ENCODE data around the gene ZFYVE21.

ZFYVE21 gene

DNA sequence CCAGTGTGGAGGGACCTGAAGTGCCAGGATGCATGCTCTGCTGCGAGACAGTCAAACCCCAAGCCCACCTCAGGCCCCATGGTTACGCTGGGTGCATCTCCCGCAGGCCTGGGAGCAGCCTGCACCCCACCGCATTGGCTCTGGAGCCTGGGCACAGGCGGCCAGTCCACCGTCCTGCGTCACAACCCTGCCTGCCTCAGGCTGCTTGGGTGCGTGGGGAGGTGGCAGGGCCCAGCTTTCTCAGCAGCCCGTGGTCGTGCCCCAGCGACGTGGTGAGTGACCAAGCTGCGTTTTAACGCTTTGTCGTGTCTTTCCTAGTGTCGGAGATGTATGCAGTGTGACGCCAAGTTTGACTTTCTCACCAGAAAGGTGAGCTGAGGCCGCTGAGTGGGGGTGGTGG, 10.9 kb downstream of the ZFYVE21 start:
- no peak for DNase-seq

DNA sequence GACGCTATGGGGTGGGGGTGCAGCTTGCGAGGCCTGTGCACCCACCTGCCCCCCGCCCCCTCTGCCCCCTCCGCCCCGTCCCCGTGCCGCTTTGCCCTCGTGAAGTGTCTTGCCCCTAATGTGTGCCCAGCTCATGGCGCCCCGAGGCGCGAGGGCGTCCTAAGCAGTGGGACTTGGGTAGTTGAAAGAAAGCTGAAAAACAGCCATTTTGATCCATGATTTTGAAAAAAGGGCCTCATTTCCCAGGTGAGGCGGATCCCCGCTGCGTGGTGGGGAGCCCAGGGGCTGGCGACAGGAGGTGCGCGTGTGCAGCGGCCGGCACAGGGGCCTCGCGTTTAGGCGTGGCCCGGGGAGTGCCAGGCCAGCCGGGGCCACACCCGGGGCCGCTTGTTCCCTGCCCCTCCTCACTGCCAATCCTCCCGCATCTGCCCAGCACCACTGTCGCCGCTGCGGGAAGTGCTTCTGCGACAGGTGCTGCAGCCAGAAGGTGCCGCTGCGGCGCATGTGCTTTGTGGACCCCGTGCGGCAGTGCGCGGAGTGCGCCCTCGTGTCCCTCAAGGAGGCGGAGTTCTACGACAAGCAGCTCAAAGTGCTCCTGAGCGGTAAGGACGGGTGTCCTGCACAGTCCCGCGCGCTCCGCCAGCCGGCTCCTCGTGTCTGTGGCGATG, 11.8 kb downstream of the ZFYVE21 start:
- DNase-seq: no peak

DNA sequence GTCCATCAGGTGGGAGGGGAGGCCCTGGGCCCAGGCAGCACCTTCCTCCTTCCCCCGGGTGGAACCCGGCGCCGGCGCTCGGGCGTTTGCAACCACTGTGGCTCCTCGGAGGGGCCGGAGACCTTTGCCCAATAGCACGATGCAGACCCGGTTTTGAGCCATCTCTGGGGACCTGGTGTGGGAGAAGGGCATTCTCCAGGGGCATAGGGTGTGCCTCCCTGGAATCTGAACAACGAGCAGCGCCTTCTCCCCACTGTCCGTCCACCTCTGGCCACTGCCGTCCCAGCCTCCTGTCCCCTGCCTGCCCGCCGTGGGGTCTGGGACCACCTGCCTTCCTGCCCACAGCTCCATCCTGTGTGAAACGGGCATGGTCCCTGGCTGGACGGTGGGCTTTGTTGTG, 12.5 kb downstream of the ZFYVE21 start:
- DNase-seq: no peak

DNA sequence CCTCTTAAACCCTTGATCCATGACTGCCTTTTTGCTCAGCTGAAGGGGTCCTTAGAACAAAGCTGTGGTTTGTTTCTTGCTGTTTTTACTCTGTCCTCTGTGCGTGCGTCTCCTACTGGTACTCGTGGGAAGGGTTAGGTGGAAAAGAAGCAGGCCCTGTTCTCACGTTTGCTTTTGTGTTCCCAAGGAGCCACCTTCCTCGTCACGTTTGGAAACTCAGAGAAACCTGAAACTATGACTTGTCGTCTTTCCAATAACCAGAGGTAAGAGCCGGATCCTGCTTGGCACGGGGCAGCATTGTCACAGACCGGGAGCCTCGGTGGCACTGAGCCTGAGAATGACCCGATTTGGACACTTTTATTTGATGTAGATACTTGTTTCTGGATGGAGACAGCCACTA, 13.1 kb downstream of the ZFYVE21 start:
- DNase-seq: no peak

DNA sequence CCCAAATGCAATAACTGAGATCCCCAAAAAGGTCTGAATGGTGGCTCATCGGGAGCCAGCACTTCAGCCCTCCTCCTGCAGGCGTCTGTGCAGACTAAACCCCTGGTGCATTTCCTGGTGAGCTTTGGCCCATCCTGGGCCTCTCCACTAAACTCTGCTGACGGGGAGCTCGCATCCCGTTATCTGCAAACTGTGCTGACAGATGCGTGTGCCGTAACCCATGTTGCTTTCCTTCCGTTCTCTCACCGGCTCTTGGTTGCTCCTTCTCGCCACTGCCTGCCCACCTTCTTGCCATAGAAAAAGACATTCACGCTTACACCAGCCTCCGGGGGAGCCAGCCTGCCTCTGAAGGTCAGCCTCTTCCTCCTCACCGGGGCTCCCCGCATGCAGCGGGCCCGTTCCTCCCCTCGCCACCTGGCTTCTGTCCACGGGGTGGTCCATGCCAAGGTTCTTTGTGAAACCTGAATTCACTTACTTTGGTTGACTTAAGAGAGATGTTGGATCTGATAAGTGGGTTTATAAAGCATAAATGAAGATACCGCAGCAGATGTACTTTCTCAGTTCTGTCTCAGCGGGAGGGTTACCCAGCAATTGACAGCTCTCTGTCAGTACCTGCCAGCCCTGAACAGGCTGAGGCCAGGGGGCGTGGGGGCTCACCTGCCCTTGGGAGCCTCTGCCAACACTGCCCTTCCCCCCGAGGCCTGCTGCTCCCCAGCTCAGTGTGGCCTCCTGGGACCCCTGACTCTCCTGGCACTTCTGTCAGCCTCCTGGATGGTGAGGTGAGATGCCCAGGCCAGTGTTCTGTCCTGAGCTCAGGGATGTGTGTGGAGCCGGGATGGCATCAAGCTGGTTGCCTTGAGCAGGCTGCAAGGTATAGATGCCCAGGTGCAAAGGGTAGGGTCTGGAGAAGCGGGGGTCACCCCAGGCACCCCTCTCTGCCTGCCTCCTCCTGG, 14.2 kb downstream of the ZFYVE21 start:
- DNase-seq: no peak

DNA sequence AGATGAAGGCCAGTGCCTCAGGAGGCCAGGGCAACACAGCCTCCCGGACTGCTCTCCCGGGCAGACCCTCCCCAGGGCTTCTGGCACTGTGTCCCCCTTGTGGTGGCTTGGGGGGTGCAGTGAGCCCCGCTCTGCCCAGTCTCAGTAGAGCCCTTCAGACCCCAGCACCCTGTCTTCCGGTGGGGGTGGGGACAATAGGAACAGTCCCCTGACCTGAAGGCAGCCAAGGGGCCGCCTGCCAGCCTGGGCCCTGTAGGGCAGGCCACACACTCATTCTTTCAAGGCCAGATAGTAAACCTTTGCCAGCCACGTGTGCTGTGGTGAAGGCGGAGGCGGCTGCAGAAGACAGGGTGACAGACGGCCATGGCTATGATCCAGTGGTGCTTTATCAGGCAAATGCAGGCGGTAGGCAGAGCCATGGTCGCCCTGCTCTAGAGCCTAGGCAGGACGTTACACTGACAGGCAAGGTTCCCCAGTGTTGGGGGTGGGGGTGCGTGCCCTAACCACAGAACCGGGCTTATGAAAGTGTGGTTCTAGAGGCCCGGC, 15.0 kb downstream of the ZFYVE21 start:
- DNase-seq: no peak

DNA sequence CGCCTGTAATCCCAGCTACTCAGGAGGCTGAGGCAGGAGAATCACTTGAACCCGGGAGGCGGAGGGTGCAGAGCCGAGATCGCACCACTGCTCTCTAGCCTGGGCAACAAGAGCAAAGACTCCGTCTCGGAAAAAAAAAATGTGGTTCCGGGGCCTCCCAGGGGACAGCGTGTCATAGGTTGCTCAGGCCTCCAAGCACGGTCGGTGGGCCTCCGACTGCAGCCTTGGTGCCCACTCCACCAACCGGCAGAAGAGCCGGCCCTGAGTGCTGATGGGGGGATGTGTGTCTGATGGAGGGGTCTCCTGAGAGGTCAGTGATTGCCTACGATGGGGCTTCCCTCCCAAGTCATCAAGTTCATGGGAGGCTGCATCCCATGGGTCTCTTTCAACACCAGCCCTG, 15.9 kb downstream of the ZFYVE21 start:
- no peak for DNase-seq

DNA sequence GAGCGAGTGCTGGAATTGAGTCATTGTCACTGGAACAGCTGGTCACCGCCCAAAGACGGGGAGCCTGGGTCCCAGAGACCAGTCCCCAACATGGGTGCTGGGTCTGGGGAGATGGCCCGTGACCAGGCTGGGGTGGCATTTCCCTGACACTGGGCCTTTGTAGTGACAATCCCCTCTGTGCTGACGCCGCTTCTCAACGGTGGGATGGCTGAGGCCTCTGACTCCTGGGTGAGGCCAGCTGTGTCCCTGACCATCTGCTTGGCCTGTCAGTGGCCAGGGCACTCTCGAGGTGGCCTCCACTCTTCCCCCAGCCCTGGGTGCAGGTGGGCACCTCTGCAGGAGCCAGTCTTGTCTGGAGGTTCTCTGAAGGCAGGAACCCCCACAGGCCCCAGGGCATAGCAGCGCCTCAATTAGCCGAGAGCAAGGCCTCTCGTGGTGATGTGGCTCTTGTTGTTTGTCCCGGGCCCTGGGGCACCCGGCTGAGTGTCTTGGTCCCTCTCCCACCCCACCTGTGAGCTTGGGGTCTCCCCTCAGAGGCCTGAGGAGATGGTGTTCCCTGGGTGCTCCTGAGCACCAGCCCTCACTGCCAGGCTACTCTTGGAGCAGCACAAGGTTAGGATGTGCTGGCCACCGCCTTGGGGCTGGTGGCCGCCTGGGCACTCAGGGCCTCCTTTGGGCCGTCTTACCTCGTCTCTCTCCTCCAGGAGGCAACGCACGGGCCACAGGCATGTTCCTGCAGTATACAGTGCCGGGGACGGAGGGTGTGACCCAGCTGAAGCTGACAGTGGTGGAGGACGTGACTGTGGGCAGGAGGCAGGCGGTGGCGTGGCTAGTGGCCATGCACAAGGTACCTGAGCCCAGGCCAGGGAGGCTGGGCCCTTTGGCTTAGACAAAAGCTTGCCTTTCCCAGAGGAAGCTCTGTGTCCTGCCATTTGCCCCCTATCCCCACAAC, 16.6 kb downstream of the ZFYVE21 start:
- no peak for DNase-seq

DNA sequence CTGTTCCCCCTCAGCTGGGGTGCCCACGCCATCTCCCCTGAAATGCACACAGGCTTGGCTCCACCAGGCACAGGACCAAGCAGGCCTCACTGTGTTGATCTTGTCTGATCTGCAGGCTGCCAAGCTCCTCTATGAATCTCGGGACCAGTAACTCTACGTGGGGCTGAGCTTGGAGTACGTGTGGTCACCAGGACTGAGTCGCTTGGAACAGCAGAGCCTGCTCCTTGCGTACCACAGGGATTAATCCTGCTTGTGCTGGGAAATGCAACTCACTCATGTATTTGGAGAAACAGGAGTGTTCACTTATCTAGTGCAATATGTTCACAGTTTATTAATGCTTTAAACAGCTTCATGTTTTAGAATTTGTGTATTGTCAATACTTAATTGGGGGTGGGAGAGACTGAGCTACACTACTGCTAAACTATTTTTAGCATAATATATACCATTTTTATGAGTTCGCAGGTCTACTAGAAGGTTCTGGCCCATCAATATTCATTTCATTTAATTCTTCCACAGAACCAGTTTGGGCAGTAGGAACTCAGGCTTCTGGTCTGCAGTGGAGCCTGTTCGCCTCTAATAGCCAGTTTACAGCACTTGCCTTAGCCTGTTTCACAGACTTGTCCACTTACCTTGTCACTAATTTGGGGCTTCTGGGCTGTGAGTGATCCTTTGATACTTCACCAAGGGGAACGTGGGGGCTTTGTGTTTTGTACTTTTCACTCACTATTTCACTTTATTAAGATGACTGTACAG, 17.4 kb downstream of the ZFYVE21 start:
- DNase-seq: no peak

DNA sequence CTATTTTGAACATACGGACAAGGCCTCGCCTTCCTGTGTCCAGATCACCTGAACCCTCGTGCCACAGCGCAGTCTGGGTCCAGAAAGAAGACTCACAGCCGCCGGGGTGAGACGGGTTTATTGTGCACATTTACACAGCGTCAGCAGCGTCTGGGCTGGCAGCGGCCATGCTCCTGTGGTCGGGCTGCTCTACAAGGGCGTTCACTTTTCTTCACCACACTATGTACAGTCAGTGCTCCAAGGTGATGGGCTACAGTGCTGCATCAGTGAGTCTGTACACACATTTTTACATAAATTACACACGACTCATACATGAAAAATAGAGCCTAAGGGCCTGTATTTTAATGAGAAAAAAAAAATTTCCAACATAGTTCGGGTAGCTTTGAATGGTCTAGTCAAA, 18.0 kb downstream of the ZFYVE21 start:
- no peak for DNase-seq

DNA sequence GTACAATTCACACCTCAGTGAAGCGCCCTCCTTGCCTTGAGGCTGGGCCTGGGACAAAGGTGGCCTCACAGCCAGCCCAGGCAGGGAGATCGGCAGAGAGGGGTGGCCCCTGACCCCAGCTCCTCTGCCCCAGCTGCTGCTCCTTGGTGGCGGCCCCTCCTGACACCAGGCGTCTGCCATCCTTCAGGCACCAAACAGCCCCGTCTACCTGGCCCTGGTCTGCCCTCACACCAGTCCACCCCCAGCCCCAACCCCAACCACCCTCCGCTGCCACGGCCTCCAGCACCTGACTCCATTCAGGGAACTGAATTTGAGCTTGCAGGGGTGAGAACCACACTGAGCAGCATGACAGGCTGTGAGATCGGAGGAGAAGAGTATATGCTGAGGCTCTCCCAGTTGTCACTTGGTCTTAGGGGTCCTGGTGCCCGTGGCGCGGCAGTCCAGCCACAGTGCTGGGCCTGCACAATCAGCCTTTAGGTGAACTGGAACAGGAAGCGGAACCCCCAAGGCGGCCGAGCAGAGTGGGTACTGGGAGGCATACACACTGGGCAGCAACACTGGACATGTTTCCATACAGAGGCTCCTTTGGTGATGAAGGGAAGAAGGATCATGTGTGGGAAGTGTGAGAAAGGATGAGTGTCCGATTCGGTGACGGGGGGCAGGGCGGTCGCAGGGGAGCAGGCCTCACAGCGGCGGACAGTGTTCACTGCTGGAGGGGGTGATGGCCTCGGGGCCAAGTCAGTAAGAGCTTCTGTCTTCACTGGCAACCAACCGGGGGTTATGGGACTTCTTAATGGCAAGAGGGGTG, 18.7 kb downstream of the ZFYVE21 start:
- DNase-seq: no peak

DNA sequence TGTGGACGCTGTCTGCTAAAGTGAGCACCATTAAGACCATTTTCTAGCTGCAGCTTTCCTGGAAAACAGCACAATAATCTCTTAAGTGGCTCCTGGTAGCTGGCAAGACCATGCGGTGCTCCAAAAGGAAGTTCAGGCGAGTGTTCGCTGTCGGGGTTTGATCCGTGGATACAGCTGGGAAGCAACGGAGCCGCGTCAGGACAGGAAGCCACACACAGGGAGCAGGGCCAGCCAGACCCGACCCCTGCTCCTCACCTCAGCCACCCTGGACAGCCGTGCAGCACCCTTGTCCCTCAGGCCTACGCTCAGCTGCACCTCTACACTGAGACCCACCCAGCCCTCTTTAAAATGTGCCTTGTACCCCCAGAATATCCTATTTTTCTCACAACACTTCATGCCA, 19.4 kb downstream of the ZFYVE21 start:
- DNase-seq: no peak

DNA sequence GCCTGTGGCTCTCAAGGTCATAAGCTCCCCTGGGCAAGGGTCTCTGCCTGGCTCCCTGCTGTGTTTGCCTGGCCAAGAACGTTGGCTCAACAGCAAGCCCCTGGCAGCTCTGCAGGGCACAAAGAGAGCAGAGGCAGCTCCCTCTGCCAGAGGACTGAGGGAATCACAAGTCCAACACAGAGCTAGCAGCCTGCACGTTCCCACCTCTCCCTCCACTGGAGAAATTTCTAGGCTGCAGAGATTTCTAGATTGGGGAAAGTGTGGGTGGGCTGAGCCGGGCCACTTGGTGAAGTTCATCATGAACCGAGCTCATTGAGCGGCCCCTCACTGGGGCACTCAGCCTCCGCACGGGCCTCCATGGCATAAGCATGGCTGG, 19.8 kb downstream of the ZFYVE21 start:
- no peak for DNase-seq

DNA sequence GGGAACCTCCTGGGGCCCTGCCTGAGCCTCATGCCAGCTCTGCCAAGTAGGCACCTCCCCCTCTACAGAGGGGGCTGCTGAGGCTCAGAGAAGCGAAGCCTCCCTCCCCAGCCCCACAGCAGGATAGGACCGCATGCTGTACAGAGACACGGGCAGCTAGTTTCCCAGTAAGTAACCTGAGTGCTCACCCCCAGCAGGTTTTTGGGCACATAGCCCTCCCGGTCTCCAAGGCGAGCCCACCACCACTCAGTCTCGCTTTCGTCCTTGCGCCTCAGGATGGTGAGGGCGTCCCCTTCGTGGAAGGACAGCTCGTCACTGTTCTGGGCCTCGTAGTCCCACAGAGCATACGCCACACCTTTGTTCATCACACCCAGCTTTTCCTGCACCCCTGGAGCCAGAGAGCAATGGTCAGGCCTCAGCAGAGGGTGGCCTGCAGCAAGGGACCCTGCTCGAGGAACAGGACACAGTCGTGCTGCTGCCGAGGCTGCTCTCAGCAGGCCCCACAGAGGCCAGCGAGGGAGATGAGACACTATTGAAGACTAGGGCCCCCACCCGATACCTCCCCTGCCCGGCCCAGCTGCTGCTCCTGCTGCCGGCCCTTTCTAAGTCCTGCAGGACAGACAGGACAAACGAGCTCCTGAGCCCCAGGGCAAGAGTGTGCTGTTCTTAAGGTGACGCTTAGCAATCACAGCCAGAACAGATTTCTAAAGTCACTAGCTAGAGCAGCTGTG, 20.4 kb downstream of the ZFYVE21 start:
- DNase-seq: no peak

DNA sequence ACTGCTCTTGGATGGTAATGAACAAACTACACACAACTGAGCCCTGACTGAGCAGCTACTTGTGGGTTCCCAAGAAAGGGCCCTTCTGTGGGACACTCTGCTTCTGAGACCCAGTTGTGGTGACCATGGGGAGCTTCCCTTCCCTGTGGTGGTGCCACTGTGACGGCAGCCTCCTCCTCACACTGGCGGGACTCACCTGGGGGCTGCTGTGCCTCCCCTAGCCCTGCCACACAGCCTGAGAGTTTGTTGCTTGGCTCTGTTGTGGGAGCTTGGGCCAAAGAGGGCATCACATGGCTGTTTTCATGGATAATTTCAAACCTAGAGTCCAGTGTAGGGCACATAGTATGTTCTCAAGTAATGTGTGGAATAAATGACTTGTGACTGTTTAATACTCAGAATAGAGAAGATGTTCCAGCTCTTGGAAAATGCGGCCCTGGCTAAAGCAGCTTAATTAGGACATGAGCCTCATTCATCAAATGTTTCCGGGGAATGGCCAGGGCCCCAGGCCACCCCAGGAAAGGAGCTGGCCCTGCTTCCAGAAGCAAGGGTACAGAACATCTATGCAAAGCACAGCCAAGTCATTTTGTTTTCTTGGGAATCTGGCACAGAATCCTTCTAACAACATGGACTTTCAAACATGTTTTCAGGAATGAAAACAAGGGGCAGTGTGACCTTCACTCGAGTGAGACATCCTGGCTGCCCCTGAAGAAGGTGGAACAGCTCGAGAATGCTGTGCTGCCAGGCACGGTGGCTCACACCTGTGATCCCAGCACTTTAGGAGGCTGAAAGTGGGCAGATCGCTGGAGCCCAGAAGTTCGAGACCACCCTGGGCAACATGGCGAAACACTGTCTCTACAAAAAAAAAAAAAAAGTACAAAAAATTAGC, 21.2 kb downstream of the ZFYVE21 start:
- no peak for DNase-seq

DNA sequence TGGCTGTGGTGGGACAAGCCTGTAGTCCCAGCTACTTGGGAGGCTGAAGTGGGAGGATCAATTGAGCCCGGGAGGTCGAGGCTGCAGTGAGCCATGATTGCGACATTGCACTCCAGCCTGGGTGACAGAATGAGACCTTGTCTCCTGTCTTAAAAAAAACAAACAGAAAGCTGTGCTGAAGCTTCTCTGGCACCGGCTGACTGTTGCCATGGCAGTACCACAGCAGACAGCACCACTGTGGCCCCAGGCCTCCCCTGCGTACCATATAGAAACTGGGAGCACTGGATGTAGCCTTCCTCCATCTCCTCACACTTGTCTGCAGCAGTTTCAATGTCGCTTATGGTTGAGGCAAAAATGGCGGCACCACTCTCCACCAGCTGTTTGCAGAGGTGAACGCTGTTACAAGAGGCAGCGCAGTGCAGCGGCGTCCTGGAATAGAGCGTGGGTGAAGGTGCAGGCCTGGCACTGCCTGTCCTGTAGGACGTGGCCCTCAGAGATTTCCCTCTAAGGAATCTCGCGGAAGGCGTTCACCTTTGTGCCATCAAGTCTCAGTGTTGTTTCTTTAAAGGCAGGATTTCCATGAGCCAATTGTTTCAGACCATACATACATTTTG, 21.9 kb downstream of the ZFYVE21 start:
- no peak for DNase-seq

DNA sequence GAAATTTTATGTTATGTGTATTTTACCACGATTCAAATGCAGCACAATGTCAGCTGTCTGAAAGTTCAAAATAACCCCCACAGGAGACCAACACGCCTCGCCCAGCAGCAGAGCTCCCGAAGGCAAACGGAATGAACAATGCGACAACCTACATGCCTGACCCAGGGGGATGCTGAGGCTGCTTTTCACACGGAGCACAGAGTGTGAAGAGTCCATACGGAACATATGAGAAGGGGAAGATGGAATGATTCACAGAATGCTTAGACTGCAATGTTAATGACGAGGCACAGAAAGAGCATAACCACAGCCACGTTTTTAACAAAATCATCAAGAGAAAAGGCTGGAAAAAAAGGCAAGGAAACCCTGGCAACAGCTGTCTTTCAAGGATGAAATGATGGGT, 22.6 kb downstream of the ZFYVE21 start:
- no peak for DNase-seq

DNA sequence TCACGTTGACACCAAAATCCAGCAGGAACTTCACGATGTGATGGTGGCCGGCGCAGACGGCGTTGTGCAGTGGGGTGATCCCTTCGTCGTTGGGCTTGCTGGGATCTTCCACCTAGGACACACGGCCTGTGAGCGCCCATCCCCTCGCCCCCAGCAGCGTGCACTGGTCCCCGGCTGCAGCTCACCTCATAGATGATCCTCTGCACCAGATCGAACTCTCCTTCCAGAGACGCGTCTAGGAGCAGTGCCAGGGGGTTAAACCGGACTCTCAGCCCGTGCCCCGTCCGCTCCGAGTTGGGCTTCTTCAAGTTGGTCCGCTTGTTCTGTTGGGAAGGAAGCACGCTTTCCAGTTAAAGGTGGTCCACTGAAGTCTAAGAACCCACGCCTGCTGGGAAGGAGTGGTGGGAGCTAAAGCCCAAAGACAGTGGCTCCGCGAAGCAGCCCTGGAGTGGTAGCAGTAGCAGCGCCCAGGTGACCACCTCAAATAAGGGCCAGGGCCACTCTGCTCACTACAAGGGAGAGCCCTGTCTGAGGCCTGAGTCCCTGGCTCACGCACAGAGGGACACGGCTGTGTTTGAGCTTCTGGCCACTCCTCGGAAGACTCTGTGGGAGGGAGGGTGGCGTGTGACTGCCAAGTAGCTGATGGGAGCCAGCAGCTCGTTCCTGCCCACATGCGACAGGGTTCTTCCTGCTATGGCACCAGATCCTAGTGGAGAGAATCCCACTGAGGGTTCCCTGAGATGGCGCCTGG, 23.3 kb downstream of the ZFYVE21 start:
- DNase-seq: no peak

DNA sequence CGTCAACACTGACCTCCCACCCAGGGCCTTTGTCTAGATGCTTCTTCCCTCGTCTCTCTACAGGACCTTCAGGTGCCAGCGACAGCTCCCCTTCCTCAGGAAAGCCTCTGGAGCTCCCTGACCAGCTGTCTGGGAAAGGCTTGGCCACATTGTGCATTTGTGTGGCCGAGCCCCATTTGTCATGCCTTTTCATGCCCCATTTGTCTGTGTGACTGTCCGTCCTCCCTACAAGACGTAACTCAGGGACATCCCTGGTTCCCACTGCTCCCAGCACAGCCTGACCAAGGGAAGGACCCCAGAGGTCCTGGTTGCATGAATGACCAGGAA, 23.8 kb downstream of the ZFYVE21 start:
- no peak for DNase-seq

Measured in DMS53 (cell line).